Measurements from ENCODE around the gene KIAA0408. TPM values are rescaled to one million over a fixed set of nuclear protein-coding genes. Genes with fewer than 3 reads are reported as not detected.

KIAA0408 gene
- 0.38 and 0.85 TPM in 2 replicates for total RNA-seq

GRCh38 chr6:127459231-127459641 is at the start of gene KIAA0408:
Gene KIAA0408, minus strand, starts transcription at chr6:127459389. Its CDS starts 5,408 bp downstream, at chr6:127453981.

Other genes starting within 250 kb of the KIAA0408 start
- 34.1 and 43.1 TPM in 2 replicates for gene RNF146, start 192.5 kb downstream of the KIAA0408 start, total RNA-seq
- 67.9 and 82.8 TPM in 2 replicates for gene ECHDC1, start 115.8 kb downstream of the KIAA0408 start, total RNA-seq
- gene C6orf58, start 117.8 kb upstream of the KIAA0408 start, total RNA-seq: 0.19 TPM in 1 of 2 replicates, not detected in the other